ENCODE results near the gene GRB7. TPM values are rescaled to one million over a fixed set of nuclear protein-coding genes. Genes with fewer than 3 reads are reported as not detected.

The GRB7 gene
- polyA plus RNA-seq, 1 donor (not counting 4 experiments of a cell fraction or from before 2014, with no cell fraction given): 4.2 TPM

DNA sequence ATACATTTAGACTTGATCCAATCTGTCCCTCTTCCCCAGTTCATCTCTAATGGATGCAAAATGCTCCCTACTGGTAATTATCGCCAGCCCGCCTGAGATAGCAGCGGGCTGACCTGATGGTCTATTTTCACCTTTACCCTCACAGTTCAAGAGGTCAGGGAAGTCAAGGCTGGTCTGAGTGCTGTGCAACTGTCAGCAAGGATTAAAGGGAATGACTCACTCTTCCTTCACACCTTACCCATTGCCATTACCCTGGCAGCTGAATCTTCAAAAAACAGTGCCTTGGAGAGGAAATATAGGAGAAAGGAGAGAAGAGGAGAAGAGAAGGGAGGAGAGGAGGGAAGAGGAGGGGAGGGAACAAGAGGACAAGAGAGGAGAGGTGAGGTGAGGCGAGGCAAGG, 36.3 kb downstream of the GRB7 start:
- peak; percentile 17 for FAIRE-seq
- TF ChIP-seq, protein P1, sequence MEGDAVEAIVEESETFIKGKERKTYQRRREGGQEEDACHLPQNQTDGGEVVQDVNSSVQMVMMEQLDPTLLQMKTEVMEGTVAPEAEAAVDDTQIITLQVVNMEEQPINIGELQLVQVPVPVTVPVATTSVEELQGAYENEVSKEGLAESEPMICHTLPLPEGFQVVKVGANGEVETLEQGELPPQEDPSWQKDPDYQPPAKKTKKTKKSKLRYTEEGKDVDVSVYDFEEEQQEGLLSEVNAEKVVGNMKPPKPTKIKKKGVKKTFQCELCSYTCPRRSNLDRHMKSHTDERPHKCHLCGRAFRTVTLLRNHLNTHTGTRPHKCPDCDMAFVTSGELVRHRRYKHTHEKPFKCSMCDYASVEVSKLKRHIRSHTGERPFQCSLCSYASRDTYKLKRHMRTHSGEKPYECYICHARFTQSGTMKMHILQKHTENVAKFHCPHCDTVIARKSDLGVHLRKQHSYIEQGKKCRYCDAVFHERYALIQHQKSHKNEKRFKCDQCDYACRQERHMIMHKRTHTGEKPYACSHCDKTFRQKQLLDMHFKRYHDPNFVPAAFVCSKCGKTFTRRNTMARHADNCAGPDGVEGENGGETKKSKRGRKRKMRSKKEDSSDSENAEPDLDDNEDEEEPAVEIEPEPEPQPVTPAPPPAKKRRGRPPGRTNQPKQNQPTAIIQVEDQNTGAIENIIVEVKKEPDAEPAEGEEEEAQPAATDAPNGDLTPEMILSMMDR (optimal IDR thresholded peaks at IDR 0.05 in 1 of 3, IDR thresholded peaks at IDR 0.05 in 1 of 3, conservative IDR thresholded peaks at IDR 0.05 in 1 of 3; ENCODE audit: extremely low read depth in 1 of 3, insufficient read depth in 2 of 3, low read length in 3 of 3): no peak
- TF ChIP-seq EZH2 (IDR thresholded peaks at IDR 0.05; ENCODE audit: low read length): no peak
- Histone ChIP-seq H3K36me3 (ENCODE audit: control insufficient read depth in 2 of 2, extremely low read depth in 1 of 2, insufficient read depth in 2 of 2, low read length in 2 of 2) (no peaks in the 10 kb centered on the region), H4K20me1 (ENCODE audit: control insufficient read depth, extremely low read depth, insufficient read depth, low read length) (no peaks in the 10 kb centered on the region), H3K79me2 (ENCODE audit: control insufficient read depth, insufficient read depth, low read length) (no peaks in the 10 kb centered on the region), H3K27me3 (ENCODE audit: control insufficient read depth, extremely low read depth, insufficient read depth, low read length) (peaks cover 34% of the 10 kb centered on the region), H3K9me3 (ENCODE audit: control insufficient read depth, low read depth, low read length) (no peaks in the 10 kb centered on the region), H3K27ac (ENCODE audit: control insufficient read depth, insufficient read depth, low read length) (no peak overlapping the region), H3K9me1 (ENCODE audit: control insufficient read depth, extremely low read depth, insufficient read depth, low read length) (no peaks in the 10 kb centered on the region), H2AFZ (ENCODE audit: control insufficient read depth, low read length) (no peak overlapping the region), H3K4me3 (ENCODE audit: control insufficient read depth in 2 of 3, extremely low read depth in 1 of 3, insufficient read depth in 2 of 3, low read depth in 1 of 3, low read length in 3 of 3) (no peak overlapping the region), H3K9ac (ENCODE audit: control insufficient read depth, extremely low read depth, insufficient read depth, low read length) (no peak overlapping the region), H3K4me1 (ENCODE audit: control insufficient read depth, extremely low read depth, insufficient read depth, low read length) (peaks cover 19% of the 10 kb centered on the region), H3K4me2 (ENCODE audit: control insufficient read depth, extremely low read depth, insufficient read depth, low read depth, low read length) (no peak overlapping the region)
- dilution Hi-C loops (cut with MboI; ENCODE audit: extremely low pct_ligation_motif_present, low sequenced_read_pairs): no loop called here
- DNase-seq (ENCODE audit: low read depth, low spot score): no peak

GRCh38 chr17:39775031-39775430, 37.3 kb downstream of the GRB7 start:
- Histone ChIP-seq H3K4me2 (ENCODE audit: control insufficient read depth, extremely low read depth, insufficient read depth, low read depth, low read length) (no peak overlapping the region), H3K27me3 (ENCODE audit: control insufficient read depth, extremely low read depth, insufficient read depth, low read length) (peaks cover 30% of the 10 kb centered on the region), H4K20me1 (ENCODE audit: control insufficient read depth, extremely low read depth, insufficient read depth, low read length) (no peaks in the 10 kb centered on the region), H2AFZ (ENCODE audit: control insufficient read depth, low read length) (no peak overlapping the region), H3K9ac (ENCODE audit: control insufficient read depth, extremely low read depth, insufficient read depth, low read length) (no peak overlapping the region), H3K4me3 (ENCODE audit: control insufficient read depth in 2 of 3, extremely low read depth in 1 of 3, insufficient read depth in 2 of 3, low read depth in 1 of 3, low read length in 3 of 3) (no peak overlapping the region), H3K4me1 (ENCODE audit: control insufficient read depth, extremely low read depth, insufficient read depth, low read length) (peaks cover 10% of the 10 kb centered on the region), H3K36me3 (ENCODE audit: control insufficient read depth in 2 of 2, extremely low read depth in 1 of 2, insufficient read depth in 2 of 2, low read length in 2 of 2) (no peaks in the 10 kb centered on the region), H3K9me3 (ENCODE audit: control insufficient read depth, low read depth, low read length) (no peaks in the 10 kb centered on the region), H3K79me2 (ENCODE audit: control insufficient read depth, insufficient read depth, low read length) (no peaks in the 10 kb centered on the region), H3K27ac (ENCODE audit: control insufficient read depth, insufficient read depth, low read length) (no peak overlapping the region), H3K9me1 (ENCODE audit: control insufficient read depth, extremely low read depth, insufficient read depth, low read length) (no peaks in the 10 kb centered on the region)
- dilution Hi-C loops (cut with MboI; ENCODE audit: extremely low pct_ligation_motif_present, low sequenced_read_pairs): no loop called here
- TF ChIP-seq EZH2 (IDR thresholded peaks at IDR 0.05; ENCODE audit: low read length): no peak
- TF ChIP-seq, protein P1 (optimal IDR thresholded peaks at IDR 0.05 in 1 of 3, IDR thresholded peaks at IDR 0.05 in 1 of 3, conservative IDR thresholded peaks at IDR 0.05 in 1 of 3; ENCODE audit: extremely low read depth in 1 of 3, insufficient read depth in 2 of 3, low read length in 3 of 3): no peak
- DNase-seq (ENCODE audit: low read depth, low spot score) (no peak), FAIRE-seq (peak; percentile 26)
